Keratinocyte (primary cell): ENCODE data around the gene SHROOM3. TPM values are rescaled to one million over a fixed set of nuclear protein-coding genes. Genes with fewer than 3 reads are reported as not detected.

Experiments used
- DNase-seq: peaks from one replicate; pipeline ENCODE4 v3.0.0-alpha.2; 2011; ENCODE audit warnings: low read depth, missing footprints, low spot score
- FAIRE-seq: peaks from 2 replicates; lab custom pipeline; 2011; peaks lifted over from hg19 to GRCh38; lab: Jason Lieb, UNC
- H2AFZ ChIP-seq: 2 replicates; pipeline ENCODE4 v1.6.0; 2012; ENCODE audit warnings: low read length, control low read depth, inconsistent platforms; ENCODE audit not compliant: control insufficient read depth
- H3K27ac ChIP-seq: 2 replicates; pipeline ENCODE4 v1.5.1; 2011; ENCODE audit warnings: low read length; ENCODE audit not compliant: control insufficient read depth, insufficient read depth
- H3K27me3 ChIP-seq: 3 replicates; pipeline ENCODE4 v1.6.0; 2011; ENCODE audit warnings: low read length; ENCODE audit not compliant: control insufficient read depth, insufficient read depth; ENCODE audit errors: extremely low read depth
- H3K36me3 ChIP-seq, 2 experiments: 2 replicates in 1 of 2; 3 replicates in 1 of 2; pipeline ENCODE4 v1.5.1; 2011; ENCODE audit warnings: low read length in 2 of 2, mild to moderate bottlenecking in 1 of 2; ENCODE audit not compliant: control insufficient read depth in 2 of 2, insufficient read depth in 2 of 2; ENCODE audit errors: extremely low read depth in 1 of 2
- H3K4me1 ChIP-seq: 3 replicates; pipeline ENCODE4 v1.5.1; 2011; ENCODE audit warnings: low read length; ENCODE audit not compliant: control insufficient read depth, insufficient read depth; ENCODE audit errors: extremely low read depth
- H3K4me2 ChIP-seq: 3 replicates; pipeline ENCODE4 v1.6.0; 2011; ENCODE audit warnings: low read depth, low read length; ENCODE audit not compliant: control insufficient read depth, insufficient read depth; ENCODE audit errors: extremely low read depth
- H3K4me3 ChIP-seq, 3 experiments: fragments of 200-600 bp in 1 of 3; sonication (generic) in 1 of 3; 2 replicates in 2 of 3; 3 replicates in 1 of 3; pipeline ENCODE4 v1.5.1; 2011 to 2016; ENCODE audit warnings: low read length in 3 of 3, mild to moderate bottlenecking in 3 of 3, control low read depth in 2 of 3, inconsistent platforms in 1 of 3, low read depth in 1 of 3, mixed read lengths in 1 of 3, mixed run types in 1 of 3, moderate library complexity in 1 of 3; ENCODE audit not compliant: control insufficient read depth in 2 of 3, insufficient read depth in 2 of 3; ENCODE audit errors: extremely low read depth in 1 of 3
- H3K79me2 ChIP-seq: 2 replicates; pipeline ENCODE4 v1.6.0; 2012; ENCODE audit warnings: low read length; ENCODE audit not compliant: control insufficient read depth, insufficient read depth
- H3K9ac ChIP-seq: 3 replicates; pipeline ENCODE4 v1.6.0; 2011; ENCODE audit warnings: low read length; ENCODE audit not compliant: control insufficient read depth, insufficient read depth; ENCODE audit errors: extremely low read depth
- H3K9me1 ChIP-seq: 3 replicates; pipeline ENCODE4 v1.6.0; 2011; ENCODE audit warnings: low read length; ENCODE audit not compliant: control insufficient read depth, insufficient read depth; ENCODE audit errors: extremely low read depth
- H3K9me3 ChIP-seq: 2 replicates; pipeline ENCODE4 v1.5.1; 2012; ENCODE audit warnings: low read depth, low read length; ENCODE audit not compliant: control insufficient read depth
- H4K20me1 ChIP-seq: 3 replicates; pipeline ENCODE4 v1.6.0; 2011; ENCODE audit warnings: low read length; ENCODE audit not compliant: control insufficient read depth, insufficient read depth; ENCODE audit errors: extremely low read depth
- EZH2 ChIP-seq: IDR thresholded peaks from one replicate; pipeline ENCODE4 v1.6.1; 2012; ENCODE audit warnings: inconsistent platforms, mild to moderate bottlenecking, low read length, moderate library complexity
- dilution Hi-C: fragments of 300-500 bp; cut with MboI; formaldehyde crosslinking; loops from one replicate; pipeline ENCODE4 v1.7.0; 2020; ENCODE audit warnings: low sequenced_read_pairs; ENCODE audit not compliant: extremely low pct_ligation_motif_present
- polyA plus RNA-seq, 5 experiments: library from polyadenylated mRNA; depleted of rRNA in 3 of 5; stranded (reverse) in 3 of 5; stranded (forward) in 1 of 5; unstranded in 1 of 5; fragments of >200 nt; gene quantifications; 1 replicate in 1 of 5; 2 replicates in 3 of 5; 3 replicates in 1 of 5; pipeline versions ENCODE4 v1.2.1 to v1.2.3, GENCODE V29; 2011 to 2012; ENCODE audit warnings: missing spikeins in 2 of 5, low read depth in 1 of 5, low replicate concordance in 1 of 5
- TF ChIP-seq, protein P1 (sequence below), 3 experiments: IDR thresholded peaks in 1 of 3; conservative IDR thresholded peaks in 1 of 3; optimal IDR thresholded peaks in 1 of 3; 2 replicates in 2 of 3; 3 replicates in 1 of 3; pipeline versions ENCODE3 to v1.5.1; 2011; ENCODE audit warnings: low read length in 3 of 3, mild to moderate bottlenecking in 3 of 3, moderate library complexity in 2 of 3, control low read depth in 1 of 3, inconsistent platforms in 1 of 3; ENCODE audit not compliant: insufficient read depth in 2 of 3; ENCODE audit errors: extremely low read depth in 1 of 3

Gene SHROOM3
- polyA plus RNA-seq, 1 donor (not counting 4 experiments of a cell fraction or from before 2014, with no cell fraction given): 4.9 TPM

DNA sequence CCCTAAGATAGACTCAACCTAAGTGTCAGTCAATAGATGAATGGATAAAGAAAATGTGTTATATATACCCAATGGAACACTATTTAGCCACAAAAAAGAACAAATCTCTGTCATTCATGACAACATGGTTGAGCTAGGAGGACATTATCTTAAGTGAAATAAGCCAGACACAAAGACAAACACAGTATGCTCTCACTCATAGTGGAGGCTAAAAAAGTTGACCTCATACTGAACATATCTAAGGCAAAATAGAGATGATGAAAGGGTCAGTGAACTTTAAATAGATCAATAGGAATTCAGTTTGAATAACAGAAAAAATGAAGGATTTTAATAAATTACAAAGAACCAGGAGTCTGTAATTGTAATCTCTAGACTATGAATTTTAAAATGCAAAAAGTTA, 356.4 kb downstream of the SHROOM3 start:
- dilution Hi-C loops: no loop called here
- no peak for DNase-seq
- Histone ChIP-seq H3K36me3 (no peaks in the 10 kb centered on the region), H3K4me3 (no peak overlapping the region), H4K20me1 (no peaks in the 10 kb centered on the region), H3K27ac (no peak overlapping the region), H3K27me3 (no peaks in the 10 kb centered on the region), H3K9me1 (no peaks in the 10 kb centered on the region), H3K9me3 (no peaks in the 10 kb centered on the region), H2AFZ (no peak overlapping the region), H3K79me2 (no peaks in the 10 kb centered on the region), H3K4me1 (no peaks in the 10 kb centered on the region), H3K4me2 (no peak overlapping the region), H3K9ac (no peak overlapping the region)
- TF ChIP-seq, protein P1, sequence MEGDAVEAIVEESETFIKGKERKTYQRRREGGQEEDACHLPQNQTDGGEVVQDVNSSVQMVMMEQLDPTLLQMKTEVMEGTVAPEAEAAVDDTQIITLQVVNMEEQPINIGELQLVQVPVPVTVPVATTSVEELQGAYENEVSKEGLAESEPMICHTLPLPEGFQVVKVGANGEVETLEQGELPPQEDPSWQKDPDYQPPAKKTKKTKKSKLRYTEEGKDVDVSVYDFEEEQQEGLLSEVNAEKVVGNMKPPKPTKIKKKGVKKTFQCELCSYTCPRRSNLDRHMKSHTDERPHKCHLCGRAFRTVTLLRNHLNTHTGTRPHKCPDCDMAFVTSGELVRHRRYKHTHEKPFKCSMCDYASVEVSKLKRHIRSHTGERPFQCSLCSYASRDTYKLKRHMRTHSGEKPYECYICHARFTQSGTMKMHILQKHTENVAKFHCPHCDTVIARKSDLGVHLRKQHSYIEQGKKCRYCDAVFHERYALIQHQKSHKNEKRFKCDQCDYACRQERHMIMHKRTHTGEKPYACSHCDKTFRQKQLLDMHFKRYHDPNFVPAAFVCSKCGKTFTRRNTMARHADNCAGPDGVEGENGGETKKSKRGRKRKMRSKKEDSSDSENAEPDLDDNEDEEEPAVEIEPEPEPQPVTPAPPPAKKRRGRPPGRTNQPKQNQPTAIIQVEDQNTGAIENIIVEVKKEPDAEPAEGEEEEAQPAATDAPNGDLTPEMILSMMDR (optimal IDR thresholded peaks at IDR 0.05 in 1 of 3, IDR thresholded peaks at IDR 0.05 in 1 of 3, conservative IDR thresholded peaks at IDR 0.05 in 1 of 3; ENCODE audit: extremely low read depth in 1 of 3, insufficient read depth in 2 of 3, low read length in 3 of 3): no peak
- no peak for TF ChIP-seq EZH2
- peak; percentile 20 for FAIRE-seq

DNA sequence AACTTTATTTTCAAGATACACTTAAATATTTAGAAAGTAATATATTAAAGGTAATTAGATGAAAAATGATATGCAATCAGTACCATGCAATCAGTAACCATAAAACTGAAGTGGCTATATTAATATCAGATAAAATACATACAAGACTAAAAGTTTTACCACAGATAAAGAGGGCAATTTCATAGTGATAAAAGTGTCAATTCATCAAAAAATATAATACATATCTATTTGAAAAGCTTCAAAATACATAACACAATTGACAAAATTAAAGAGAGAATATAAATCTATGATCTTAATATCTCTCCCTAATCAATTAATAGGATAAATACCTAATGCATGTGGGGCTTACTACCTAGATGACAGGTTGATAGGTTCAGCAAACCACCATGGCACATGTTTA, 357.4 kb downstream of the SHROOM3 start:
- H3K27me3 ChIP-seq: no peaks in the 10 kb centered on the region
- no peaks in the 10 kb centered on the region for H3K36me3 ChIP-seq
- H3K4me2 ChIP-seq: no peak overlapping the region
- no peaks in the 10 kb centered on the region for H3K9me3 ChIP-seq
- H3K4me3 ChIP-seq: no peak overlapping the region
- no peak overlapping the region for H2AFZ ChIP-seq
- no peak overlapping the region for H3K9ac ChIP-seq
- dilution Hi-C loops: no loop called here
- no peaks in the 10 kb centered on the region for H3K79me2 ChIP-seq
- FAIRE-seq (no peak), DNase-seq (no peak)
- no peaks in the 10 kb centered on the region for H4K20me1 ChIP-seq
- no peaks in the 10 kb centered on the region for H3K4me1 ChIP-seq
- H3K27ac ChIP-seq: no peak overlapping the region
- no peak for TF ChIP-seq EZH2
- TF ChIP-seq, protein P1 (optimal IDR thresholded peaks at IDR 0.05 in 1 of 3, IDR thresholded peaks at IDR 0.05 in 1 of 3, conservative IDR thresholded peaks at IDR 0.05 in 1 of 3; ENCODE audit: extremely low read depth in 1 of 3, insufficient read depth in 2 of 3, low read length in 3 of 3): no peak
- no peaks in the 10 kb centered on the region for H3K9me1 ChIP-seq
